PC-3 (cell line): ENCODE measurements around the gene KLK5. TPM values are rescaled to one million over a fixed set of nuclear protein-coding genes. Genes with fewer than 3 reads are reported as not detected.

Source experiments
- ATAC-seq: fragments of 200-7000 bp; cut with Tn5 transposase; 2 replicates; pipeline ENCODE4 v1.9.1; 2020; ENCODE audit warnings: mild to moderate bottlenecking, moderate library complexity
- BruUV-seq: library from RNA; stranded (reverse); fragments of 400-500 nt; replicated peaks from 2 replicates; lab custom pipeline; 2021; lab: Mats Ljungman, UMichigan
- CTCF ChIA-PET: fragments of 300-600 bp; sonication (Branson Sonifier 250); formaldehyde crosslinking; loops from one replicate; lab custom pipeline; 2022; ENCODE audit warnings: antibody characterized with exemption; lab: Charles Lee
- POLR2A ChIA-PET: fragments of 300-600 bp; sonication (Branson Sonifier 250); formaldehyde crosslinking; loops from one replicate; lab custom pipeline; 2022; ENCODE audit warnings: antibody characterized with exemption; ENCODE audit not compliant: unreplicated experiment; lab: Charles Lee
- DNase-seq: peaks from one replicate; pipeline ENCODE4 v3.0.0-alpha.2; 2015
- H2AFZ ChIP-seq: fragments of 300-600 bp; sonication (generic); 2 replicates; pipeline ENCODE4 v1.6.0; 2016; ENCODE audit warnings: antibody characterized with exemption, low read length
- H3F3A ChIP-seq: fragments of 300-600 bp; sonication (generic); one replicate; pipeline ENCODE4 v1.6.0; 2017; ENCODE audit warnings: antibody characterized with exemption, low read length, control low read depth, mild to moderate bottlenecking; ENCODE audit not compliant: unreplicated experiment
- H3K27ac ChIP-seq: fragments of 300-600 bp; sonication (generic); 2 replicates; pipeline ENCODE4 v1.5.1; 2016; ENCODE audit warnings: mild to moderate bottlenecking, low read length
- H3K27me3 ChIP-seq: fragments of 300-600 bp; sonication (generic); 2 replicates; pipeline ENCODE4 v1.6.1; 2016; ENCODE audit warnings: low read length, mixed read lengths
- H3K36me3 ChIP-seq: fragments of 300-600 bp; sonication (generic); 2 replicates; pipeline ENCODE4 v1.6.1; 2016; ENCODE audit warnings: low read depth, mixed run types, low read length, mixed read lengths
- H3K4me1 ChIP-seq: fragments of 300-600 bp; sonication (generic); 2 replicates; pipeline ENCODE4 v1.5.1; 2016; ENCODE audit warnings: low read length; ENCODE audit not compliant: insufficient read depth
- H3K4me2 ChIP-seq: fragments of 300-600 bp; sonication (generic); 2 replicates; pipeline ENCODE4 v1.6.0; 2016; ENCODE audit warnings: low read length
- H3K4me3 ChIP-seq: fragments of 300-600 bp; sonication (generic); 2 replicates; pipeline ENCODE4 v1.5.1; 2016; ENCODE audit warnings: mild to moderate bottlenecking, low read length, mixed read lengths
- H3K79me2 ChIP-seq: fragments of 300-600 bp; sonication (generic); 2 replicates; pipeline ENCODE4 v1.6.1; 2017; ENCODE audit warnings: low read length, mixed read lengths
- H3K9ac ChIP-seq: fragments of 300-600 bp; sonication (generic); 2 replicates; pipeline ENCODE4 v1.6.0; 2016; ENCODE audit warnings: mild to moderate bottlenecking, low read length
- H3K9me2 ChIP-seq: fragments of 300-600 bp; sonication (generic); replicated peaks from 2 replicates; pipeline ENCODE4 v1.6.1; 2016; ENCODE audit warnings: mixed run types, low read length, mixed read lengths
- H3K9me3 ChIP-seq: fragments of 300-600 bp; sonication (generic); 2 replicates; pipeline ENCODE4 v1.6.1; 2016; ENCODE audit warnings: low read length, mixed read lengths
- H4K20me1 ChIP-seq: fragments of 300-600 bp; sonication (generic); 2 replicates; pipeline ENCODE4 v1.6.1; 2016; ENCODE audit warnings: low read length, mixed read lengths
- EZH2 ChIP-seq: fragments of 300-600 bp; sonication (generic); IDR thresholded peaks from one replicate; pipeline ENCODE4 v1.6.1; 2017; ENCODE audit warnings: antibody characterized with exemption, mild to moderate bottlenecking, low read length; ENCODE audit not compliant: unreplicated experiment
- EZH2phosphoT487 ChIP-seq: fragments of 300-600 bp; sonication (generic); IDR thresholded peaks from 2 replicates; pipeline ENCODE4 v1.6.1; 2018; ENCODE audit warnings: mild to moderate bottlenecking, antibody characterized with exemption, low read length, borderline replicate concordance
- intact Hi-C: fragments of 100-400 bp; cut with micrococcal nuclease; formaldehyde crosslinking; loops from 2 replicates; pipeline ENCODE4 v1.9.0; 2023
- total RNA-seq: library from RNA; depleted of rRNA; stranded (reverse); fragments of >200 nt; gene quantifications from 2 replicates; pipeline ENCODE4 v1.2.3, GENCODE V29; 2014
- TF ChIP-seq, protein P1 (sequence below): fragments of 300-600 bp; sonication (generic); conservative IDR thresholded peaks from 2 replicates; pipeline ENCODE4 v1.5.1; 2017; ENCODE audit warnings: antibody characterized with exemption, low read depth, mild to moderate bottlenecking, low read length

Gene KLK5
- total RNA-seq, 1 experiment from 2014 or later: 59.0 TPM

DNA sequence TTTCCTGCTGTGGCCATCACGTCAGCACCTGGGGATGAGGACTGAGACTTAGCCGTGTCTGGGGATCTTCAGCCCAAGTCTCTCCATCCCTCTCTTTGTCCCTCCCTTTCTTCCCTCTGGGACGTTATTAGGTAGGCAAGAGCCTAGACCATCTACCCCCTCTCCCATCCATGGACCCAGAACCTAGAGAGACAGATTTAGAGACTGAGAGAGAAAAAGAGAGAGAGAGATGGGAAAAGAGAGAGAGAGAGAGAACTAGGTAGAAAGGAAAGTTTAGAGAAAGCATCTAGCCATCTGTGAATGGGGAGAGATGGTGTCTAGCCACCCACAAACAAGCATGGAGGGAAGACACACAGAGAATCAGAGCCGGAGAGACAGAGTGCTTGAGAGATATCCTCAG lies 42.1 kb downstream of the KLK5 start:
- Histone ChIP-seq H3K9me3 (no peaks in the 10 kb centered on the region), H3F3A (no peaks in the 10 kb centered on the region), H2AFZ (no peak overlapping the region), H3K9ac (no peak overlapping the region), H3K4me1 (no peaks in the 10 kb centered on the region; the same call in 1 of the 2 replicates), H3K4me2 (no peak overlapping the region), H3K4me3 (no peak overlapping the region), H3K27ac (no peak overlapping the region), H3K9me2 (no peaks in the 10 kb centered on the region), H3K27me3 (peaks cover 76% of the 10 kb centered on the region), H3K79me2 (no peaks in the 10 kb centered on the region), H3K36me3 (no peaks in the 10 kb centered on the region), H4K20me1 (no peaks in the 10 kb centered on the region)
- intact Hi-C loops: no loop called here
- CTCF ChIA-PET: no interaction called here
- TF ChIP-seq EZH2: no peak
- TF ChIP-seq, protein P1, sequence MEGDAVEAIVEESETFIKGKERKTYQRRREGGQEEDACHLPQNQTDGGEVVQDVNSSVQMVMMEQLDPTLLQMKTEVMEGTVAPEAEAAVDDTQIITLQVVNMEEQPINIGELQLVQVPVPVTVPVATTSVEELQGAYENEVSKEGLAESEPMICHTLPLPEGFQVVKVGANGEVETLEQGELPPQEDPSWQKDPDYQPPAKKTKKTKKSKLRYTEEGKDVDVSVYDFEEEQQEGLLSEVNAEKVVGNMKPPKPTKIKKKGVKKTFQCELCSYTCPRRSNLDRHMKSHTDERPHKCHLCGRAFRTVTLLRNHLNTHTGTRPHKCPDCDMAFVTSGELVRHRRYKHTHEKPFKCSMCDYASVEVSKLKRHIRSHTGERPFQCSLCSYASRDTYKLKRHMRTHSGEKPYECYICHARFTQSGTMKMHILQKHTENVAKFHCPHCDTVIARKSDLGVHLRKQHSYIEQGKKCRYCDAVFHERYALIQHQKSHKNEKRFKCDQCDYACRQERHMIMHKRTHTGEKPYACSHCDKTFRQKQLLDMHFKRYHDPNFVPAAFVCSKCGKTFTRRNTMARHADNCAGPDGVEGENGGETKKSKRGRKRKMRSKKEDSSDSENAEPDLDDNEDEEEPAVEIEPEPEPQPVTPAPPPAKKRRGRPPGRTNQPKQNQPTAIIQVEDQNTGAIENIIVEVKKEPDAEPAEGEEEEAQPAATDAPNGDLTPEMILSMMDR: no peak
- no peak for TF ChIP-seq EZH2phosphoT487
- BruUV-seq: no TSS peak
- POLR2A ChIA-PET: no interaction called here
- ATAC-seq (no peak), DNase-seq (no peak)

- Histone ChIP-seq H3K4me1 (no peaks in the 10 kb centered on the region; the same call in 1 of the 2 replicates), H3K9ac (no peak overlapping the region), H4K20me1 (no peaks in the 10 kb centered on the region), H3K27ac (no peak overlapping the region), H3K36me3 (no peaks in the 10 kb centered on the region), H3K79me2 (no peaks in the 10 kb centered on the region), H3K4me3 (peak overlapping the region; percentile 45; the same call in 1 of the 2 replicates), H3F3A (no peaks in the 10 kb centered on the region), H2AFZ (peak overlapping the region; percentile 43), H3K27me3 (peaks cover 73% of the 10 kb centered on the region), H3K9me2 (no peaks in the 10 kb centered on the region), H3K9me3 (no peaks in the 10 kb centered on the region), H3K4me2 (peak overlapping the region; percentile 72)
- intact Hi-C loops: no loop called here
- TF ChIP-seq EZH2phosphoT487 (no peak), EZH2 (no peak)
- TF ChIP-seq, protein P1: no peak
- BruUV-seq: no TSS peak
- ATAC-seq: peak; percentile 75
- peak; percentile 86 for DNase-seq
- POLR2A ChIA-PET: no interaction called here
- CTCF ChIA-PET: no interaction called here
These were observed 43.4 kb downstream of the KLK5 start for GRCh38 chr19:50909240-50910070.

- ChIA-PET POLR2A (no interaction called here), CTCF (no interaction called here)
- DNase-seq: no peak
- H3K79me2 ChIP-seq: no peaks in the 10 kb centered on the region
- no peak overlapping the region for H3K9ac ChIP-seq
- no peaks in the 10 kb centered on the region for H3K36me3 ChIP-seq
- no TSS peak for BruUV-seq
- no peak for ATAC-seq
- TF ChIP-seq, protein P1: no peak
- no peak for TF ChIP-seq EZH2phosphoT487
- TF ChIP-seq EZH2: no peak
- no peak overlapping the region for H3K4me3 ChIP-seq
- no peaks in the 10 kb centered on the region for H3F3A ChIP-seq
- H3K27ac ChIP-seq: no peak overlapping the region
- peaks cover 71% of the 10 kb centered on the region for H3K27me3 ChIP-seq
- intact Hi-C loops: no loop called here
- no peaks in the 10 kb centered on the region; the same call in 1 of the 2 replicates for H3K4me1 ChIP-seq
- H3K9me3 ChIP-seq: no peaks in the 10 kb centered on the region
- no peaks in the 10 kb centered on the region for H3K9me2 ChIP-seq
- H3K4me2 ChIP-seq: peak overlapping the region; percentile 33
- H4K20me1 ChIP-seq: no peaks in the 10 kb centered on the region
- peak overlapping the region; percentile 14; the same call in 1 of the 2 replicates for H2AFZ ChIP-seq
These were observed 44.5 kb downstream of the KLK5 start for GRCh38 chr19:50908336-50908735.
